HG02870 (cell line): Measurements from ENCODE around the gene CCL22.

Experiments
- ATAC-seq: cut with Tn5 transposase; IDR thresholded peaks from one replicate; pipeline ENCODE4 v1.9.1; 2021; ENCODE audit warnings: mild to moderate bottlenecking, moderate library complexity; ENCODE audit not compliant: unreplicated experiment

CCL22 gene

GRCh38 chr16:57345666-57346204 lies 12.8 kb upstream of the CCL22 start:
- ATAC-seq = no peak

DNA sequence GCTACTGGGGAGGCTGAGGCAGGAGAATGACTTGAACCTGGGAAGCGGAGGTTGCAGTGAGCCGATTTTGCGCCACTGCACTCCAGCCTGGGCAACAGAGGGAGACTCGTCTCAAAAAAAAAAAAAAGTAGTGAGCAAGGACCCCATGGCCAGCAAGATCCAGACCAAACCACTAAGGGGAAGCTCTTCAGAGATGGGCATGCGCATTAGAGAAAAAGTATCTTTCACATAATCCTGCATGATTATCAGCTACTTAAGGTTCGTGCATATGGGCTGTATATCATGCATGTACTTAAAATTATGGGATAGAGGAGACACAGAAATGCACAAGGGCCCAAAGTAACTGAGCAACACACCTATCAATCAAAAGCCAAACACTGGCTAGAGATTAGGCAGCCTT lies 10.7 kb upstream of the CCL22 start:
- no peak for ATAC-seq

- no peak for ATAC-seq
Observed at GRCh38 chr16:57348327-57348726, 10.3 kb upstream of the CCL22 start.

DNA sequence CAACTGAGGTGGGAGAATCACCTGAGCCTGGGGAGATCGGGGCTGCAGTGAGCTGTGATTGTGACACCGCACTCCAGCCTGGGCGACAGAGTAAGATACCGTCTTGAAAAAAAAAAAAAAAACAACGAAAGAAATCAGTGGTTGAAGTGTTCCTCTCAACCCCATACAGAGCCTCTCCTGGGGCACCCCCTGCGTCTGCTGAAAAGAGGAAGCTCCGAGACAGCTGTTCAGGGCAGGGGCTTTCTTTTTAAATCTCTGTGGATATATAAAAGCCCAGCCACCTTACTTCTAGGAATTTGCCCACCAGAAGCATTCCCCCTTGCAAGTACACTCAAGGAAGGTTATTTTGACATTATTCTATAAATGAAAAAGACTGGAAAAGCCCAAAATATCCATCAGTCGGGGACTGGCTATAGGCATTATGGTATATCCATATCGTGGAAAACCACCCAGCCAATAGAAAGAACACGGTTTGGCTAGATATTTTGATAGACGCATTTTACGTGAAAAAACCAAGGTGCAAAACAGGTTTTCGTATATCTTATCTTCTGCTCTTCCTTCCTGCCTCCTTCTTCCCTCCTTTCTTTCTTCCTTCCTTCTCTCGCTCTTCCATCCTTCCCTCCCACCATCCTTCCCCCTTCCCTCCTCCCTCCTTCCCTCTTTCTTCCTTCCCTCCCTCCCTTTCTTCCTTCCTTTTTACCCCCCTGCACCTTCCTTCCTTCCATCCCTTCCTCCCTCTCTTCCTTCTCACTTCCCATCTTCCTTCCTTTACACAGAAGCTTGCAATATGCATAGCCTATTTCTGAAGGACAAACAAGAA lies 9.2 kb upstream of the CCL22 start:
- peak; percentile 91 for ATAC-seq

DNA sequence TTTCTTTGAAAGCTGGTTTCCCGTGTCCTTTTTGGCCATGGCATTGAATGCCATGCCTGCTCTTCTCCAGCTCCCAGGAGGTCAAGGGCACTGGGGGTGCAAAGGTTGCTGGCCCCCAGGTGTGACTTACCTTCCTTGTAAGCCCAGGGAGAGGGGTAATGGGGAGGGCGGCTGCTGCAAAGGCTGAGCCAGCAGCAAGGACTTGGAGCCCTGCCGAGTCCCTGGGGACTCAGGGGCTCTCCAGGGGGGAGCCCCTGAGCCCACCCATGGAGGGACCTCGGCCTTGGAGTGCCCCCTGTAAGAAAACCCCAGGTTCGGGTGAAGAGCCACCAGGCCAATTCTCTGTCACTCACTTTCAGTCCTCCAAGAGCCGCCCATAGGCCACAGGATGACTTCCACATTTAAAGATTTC lies 5.9 kb upstream of the CCL22 start:
- ATAC-seq = no peak

DNA sequence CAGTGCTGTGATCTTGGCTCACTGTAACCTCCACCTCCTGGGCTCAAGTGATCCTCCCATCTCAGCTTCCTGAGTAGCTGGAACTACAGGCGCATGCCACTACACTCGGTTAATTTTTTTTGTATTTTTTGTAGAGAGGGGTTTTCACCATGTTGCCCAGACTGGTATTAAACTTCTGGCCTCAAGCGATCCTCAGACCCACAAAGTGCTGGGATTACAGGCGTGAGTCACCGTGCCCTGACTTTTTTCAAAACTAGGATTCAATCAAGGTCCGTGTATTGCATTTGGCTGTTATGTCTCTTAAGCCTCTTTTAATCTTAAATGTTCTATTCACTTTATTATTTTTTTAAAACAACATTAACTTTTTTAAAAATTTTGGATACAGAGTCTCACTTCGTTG lies 4.3 kb upstream of the CCL22 start:
- no peak for ATAC-seq

DNA sequence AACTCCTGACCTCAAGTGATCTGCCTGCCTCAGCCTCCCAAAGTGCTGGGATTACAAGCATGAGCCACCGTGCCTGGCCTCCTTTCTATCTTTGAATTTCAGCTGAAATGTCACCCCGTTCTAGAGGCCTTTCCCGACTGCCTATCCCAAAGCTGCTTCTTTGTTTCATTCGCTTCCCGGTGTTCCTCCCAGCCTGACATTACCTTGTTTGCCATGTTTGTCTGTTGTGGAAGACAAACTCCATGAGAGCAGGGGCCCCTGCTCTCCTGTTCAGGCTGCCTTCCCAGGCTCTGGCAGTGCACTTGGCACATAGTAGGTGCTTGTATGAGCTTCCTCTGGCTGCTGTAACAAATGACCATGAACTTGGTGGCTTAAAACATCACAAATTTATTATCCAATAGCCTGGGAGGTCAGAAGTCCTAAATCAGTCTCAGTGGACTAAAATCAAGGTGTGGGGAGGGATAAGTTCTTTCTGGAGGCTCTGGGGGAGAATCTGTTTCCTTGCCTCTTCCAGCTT lies 2.6 kb upstream of the CCL22 start:
- no peak for ATAC-seq

DNA sequence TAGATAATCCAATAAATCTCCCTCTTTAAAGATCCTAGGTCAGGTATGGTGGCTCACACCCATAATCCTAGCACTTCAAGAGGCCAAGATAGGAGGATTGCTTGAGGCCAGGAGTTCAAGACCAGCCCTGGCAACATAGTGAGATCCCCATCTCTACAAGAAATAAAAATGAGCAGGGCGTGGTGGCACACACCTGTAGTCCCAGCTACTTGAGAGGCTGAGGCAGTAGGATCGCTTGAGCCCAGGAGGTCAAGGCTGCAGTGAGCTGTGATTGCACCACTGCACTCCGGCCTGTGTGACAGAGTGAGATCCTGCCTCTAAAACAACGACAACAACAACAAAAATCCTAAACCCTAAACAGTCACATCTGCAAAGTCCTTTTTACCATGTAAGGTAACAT lies 2.0 kb upstream of the CCL22 start:
- no peak for ATAC-seq

DNA sequence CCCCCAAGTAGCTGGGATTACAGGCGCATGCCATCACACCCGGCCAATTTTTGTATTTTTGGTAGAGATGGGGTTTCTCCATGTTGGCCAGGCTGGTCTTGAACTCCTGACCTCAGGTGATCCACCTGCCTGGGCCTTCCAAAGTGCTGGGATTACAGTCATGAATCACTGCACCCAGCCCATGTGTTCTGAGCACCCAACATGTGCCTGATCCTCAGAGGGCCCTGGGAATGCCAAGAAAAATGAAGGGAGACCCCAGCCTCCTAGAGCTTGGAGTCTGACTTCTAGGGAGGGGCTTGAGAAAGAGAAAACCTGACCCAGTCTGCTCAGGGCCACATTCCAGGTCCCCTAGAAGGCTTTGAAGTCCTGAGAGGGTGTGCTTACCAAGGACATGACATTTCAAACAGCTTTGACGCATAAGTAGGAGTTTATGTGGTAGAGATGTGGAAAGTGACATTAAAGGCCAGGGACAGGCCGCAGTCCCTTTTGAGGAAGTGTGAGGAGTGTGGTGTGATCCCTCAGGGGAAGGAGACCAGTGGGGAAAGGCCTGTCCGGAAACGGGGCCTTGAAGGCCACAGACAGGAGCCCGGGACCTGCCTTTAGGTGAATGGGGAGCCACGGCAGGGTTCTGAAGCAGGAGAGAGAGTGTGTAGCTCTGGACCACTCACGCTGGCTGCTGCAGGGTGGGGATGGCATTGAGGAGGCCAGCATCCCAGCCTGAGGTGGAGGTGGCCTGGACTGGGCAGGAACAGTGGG lies 1.1 kb upstream of the CCL22 start:
- ATAC-seq = no peak

- ATAC-seq = peak; percentile 15
Observed at GRCh38 chr16:57358086-57358420, 530 bp upstream of the CCL22 start.

DNA sequence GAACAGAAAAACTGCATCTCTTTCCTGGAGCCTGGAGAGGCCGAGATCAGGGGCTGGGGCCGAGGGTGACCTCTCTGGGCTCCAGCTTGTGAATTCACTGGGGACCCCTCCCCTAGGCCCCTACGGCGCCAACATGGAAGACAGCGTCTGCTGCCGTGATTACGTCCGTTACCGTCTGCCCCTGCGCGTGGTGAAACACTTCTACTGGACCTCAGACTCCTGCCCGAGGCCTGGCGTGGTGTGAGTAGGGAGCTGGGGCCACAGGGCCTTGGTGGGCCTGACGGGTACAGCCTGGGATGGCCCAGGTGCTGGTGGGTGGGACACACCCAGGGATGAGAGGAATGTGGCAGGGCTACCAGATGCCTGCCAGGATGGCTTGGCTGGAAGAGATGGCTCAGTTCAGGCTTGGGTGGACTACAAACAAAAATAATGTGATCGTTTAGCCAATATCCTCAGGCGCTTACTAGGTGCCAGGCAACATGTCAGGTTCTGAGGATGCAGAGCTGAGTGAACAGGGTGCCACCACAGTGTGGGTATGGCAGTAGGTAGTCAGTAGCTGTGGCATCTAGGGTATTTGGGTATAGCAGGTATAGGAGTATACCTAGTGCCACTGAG lies 1.8 kb downstream of the CCL22 start:
- ATAC-seq = no peak

GRCh38 chr16:57361404-57361803 lies 2.8 kb downstream of the CCL22 start:
- no peak for ATAC-seq

GRCh38 chr16:57364143-57364542 lies 5.6 kb downstream of the CCL22 start:
- ATAC-seq = no peak

- no peak for ATAC-seq
Observed at GRCh38 chr16:57366544-57367040, 8.0 kb downstream of the CCL22 start.

- ATAC-seq = no peak
Observed at GRCh38 chr16:57367116-57367752, 8.7 kb downstream of the CCL22 start.

- ATAC-seq = no peak
Observed at GRCh38 chr16:57371494-57372371, 13.2 kb downstream of the CCL22 start.

- no peak for ATAC-seq
Observed at GRCh38 chr16:57372372-57373116, 14.0 kb downstream of the CCL22 start, which contains the start of gene CX3CL1. Gene CX3CL1 (plus strand): TSS chr16:57372490. CDS start chr16:57372569, 79 bp downstream.

DNA sequence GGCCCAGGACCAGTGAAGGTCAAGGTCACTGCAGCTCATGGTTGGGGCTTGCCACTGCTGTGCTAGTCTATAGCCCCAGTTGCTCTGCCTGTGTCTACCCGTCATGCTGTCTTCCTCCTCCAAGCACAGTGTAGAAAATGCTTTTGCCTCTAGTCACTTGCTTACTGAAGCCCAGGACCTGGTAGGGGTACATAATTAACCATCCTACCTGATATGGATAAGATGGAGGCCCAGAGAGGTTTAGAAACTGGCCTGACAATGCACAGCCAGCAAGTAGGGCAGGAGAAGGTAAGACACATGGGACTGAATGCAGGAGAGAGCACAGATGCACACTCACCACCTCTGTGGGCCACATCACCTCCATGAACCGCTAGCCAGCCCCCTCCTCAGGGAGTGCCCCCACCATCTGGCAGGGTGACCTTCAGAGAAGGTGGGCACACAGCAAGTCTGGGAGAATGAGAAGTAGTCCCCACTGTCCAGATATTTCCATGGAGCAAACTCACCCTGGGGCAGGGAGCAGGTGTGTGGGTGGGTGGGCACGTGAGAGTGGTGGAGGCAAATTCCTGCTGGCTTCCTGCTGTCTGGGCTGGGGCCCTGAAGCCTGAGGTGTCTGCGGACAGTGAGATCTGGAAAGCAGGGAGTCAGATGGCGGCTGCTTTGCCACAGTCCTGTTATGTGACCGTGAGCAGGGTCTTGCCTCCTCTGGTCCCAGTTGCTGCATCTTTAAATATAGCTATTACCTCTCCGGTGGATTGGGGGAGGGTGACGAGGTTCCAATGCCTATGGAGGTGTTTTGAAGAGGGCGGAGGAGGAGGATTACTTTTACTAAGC lies 14.7 kb downstream of the CCL22 start:
- ATAC-seq = no peak
